K562 (cell line): Measurements from ENCODE around the gene TNIP1. TPM values are rescaled to one million over a fixed set of nuclear protein-coding genes. Genes with fewer than 3 reads are reported as not detected.

ENCODE experiments used
- ATAC-seq: fragments of 200-7000 bp; cut with Tn5 transposase; 3 replicates; pipeline ENCODE4 v1.9.1; 2020; ENCODE audit warnings: moderate library complexity
- Bru-seq: library from RNA; stranded (reverse); fragments of 400-500 nt; gene quantifications from one replicate; lab custom pipeline; 2021; lab: Mats Ljungman, UMichigan
- BruChase-seq, 2 experiments: library from RNA; stranded (reverse); fragments of 400-500 nt; gene quantifications; one replicate each; lab custom pipeline; 2021; lab: Mats Ljungman, UMichigan
- BruUV-seq: library from RNA; stranded (reverse); fragments of 400-500 nt; replicated peaks from 2 replicates; lab custom pipeline; 2021; lab: Mats Ljungman, UMichigan
- CTCF ChIA-PET: fragments of 300-600 bp; formaldehyde crosslinking; extraction: SDS; loops from one replicate; lab custom pipeline; 2021; ENCODE audit warnings: low intra/inter-chr PET ratio; lab: Yijun Ruan, JAX
- POLR2A ChIA-PET: fragments of 300-600, 350-650 bp; sonication (Branson Sonifier 250); formaldehyde crosslinking; extraction: SDS; loops from one replicate; lab custom pipeline; 2021; ENCODE audit warnings: antibody characterized with exemption, inconsistent platforms; lab: Yijun Ruan, JAX
- DNase-seq, 4 experiments: peaks; one replicate each; pipeline versions ENCODE4 v3.0.0 to v3.0.0-alpha.2; 2011 to 2018; ENCODE audit warnings: low spot score in 3 of 4, mixed read lengths in 3 of 4; ENCODE audit errors: extremely low read depth in 1 of 4
- FAIRE-seq: peaks from 2 replicates; lab custom pipeline; 2011; peaks lifted over from hg19 to GRCh38; lab: Jason Lieb, UNC
- H2AFZ ChIP-seq: 2 replicates; pipeline ENCODE4 v1.6.0; 2011; ENCODE audit warnings: low read depth, low read length, control low read depth, inconsistent platforms
- H3K27ac ChIP-seq: fragments of 200-600 bp; 3 replicates; pipeline ENCODE4 v1.8.0; 2011; ENCODE audit warnings: low read depth, mild to moderate bottlenecking, control low read depth, inconsistent platforms, low read length, moderate library complexity, mixed read lengths; ENCODE audit errors: extremely low read depth
- H3K27me3 ChIP-seq, 2 experiments: fragments of 300-600 bp in 1 of 2; 2 replicates in 1 of 2; 3 replicates in 1 of 2; pipeline versions ENCODE4 v1.6.0 to v1.8.0; 2011; ENCODE audit warnings: inconsistent platforms in 2 of 2, low read length in 2 of 2, mild to moderate bottlenecking in 1 of 2, mixed read lengths in 1 of 2, moderate library complexity in 1 of 2; ENCODE audit not compliant: control insufficient read depth in 2 of 2, insufficient read depth in 2 of 2
- H3K36me3 ChIP-seq: fragments of 300-600 bp; 3 replicates; pipeline ENCODE4 v1.8.0; 2011; ENCODE audit warnings: mild to moderate bottlenecking, low read length, inconsistent platforms; ENCODE audit not compliant: control insufficient read depth, insufficient read depth
- H3K4me1 ChIP-seq, 2 experiments: fragments of 200-600 bp in 1 of 2; replicated peaks in 1 of 2; 2 replicates in 1 of 2; 3 replicates in 1 of 2; pipeline versions ENCODE4 v1.5.1 to v1.8.0; 2011; ENCODE audit warnings: inconsistent platforms in 2 of 2, low read length in 2 of 2, mild to moderate bottlenecking in 1 of 2, mixed read lengths in 1 of 2, moderate library complexity in 1 of 2; ENCODE audit not compliant: control insufficient read depth in 2 of 2, insufficient read depth in 2 of 2
- H3K4me2 ChIP-seq: 2 replicates; pipeline ENCODE4 v1.6.1; 2011; ENCODE audit warnings: low read length, control low read depth, inconsistent platforms, mixed read lengths; ENCODE audit not compliant: insufficient read depth
- H3K4me3 ChIP-seq: fragments of 200-600 bp; sonication (generic), shearing (Covaris generic); 2 replicates; pipeline ENCODE4 v1.5.1; 2016; ENCODE audit warnings: control low read depth, inconsistent platforms
- H3K79me2 ChIP-seq: fragments of 200-600 bp; 3 replicates; pipeline ENCODE4 v1.8.0; 2011; ENCODE audit warnings: low read length, inconsistent platforms; ENCODE audit not compliant: control insufficient read depth, insufficient read depth
- H3K9ac ChIP-seq, 2 experiments: 2 replicates each; pipeline versions ENCODE4 v1.6.0 to v1.6.1; 2011; ENCODE audit warnings: low read depth in 2 of 2, low read length in 2 of 2, control low read depth in 1 of 2, inconsistent platforms in 1 of 2, mild to moderate bottlenecking in 1 of 2, mixed read lengths in 1 of 2; ENCODE audit not compliant: insufficient read depth in 1 of 2
- H3K9me1 ChIP-seq: one replicate; pipeline ENCODE4 v1.6.0; 2011; ENCODE audit warnings: inconsistent platforms, mild to moderate bottlenecking, low read length, moderate library complexity; ENCODE audit not compliant: control insufficient read depth, insufficient read depth
- H3K9me3 ChIP-seq: replicated peaks from 2 replicates; pipeline ENCODE4 v1.5.1; 2011; ENCODE audit warnings: low read depth, low read length, inconsistent platforms; ENCODE audit not compliant: control insufficient read depth, insufficient read depth
- H4K20me1 ChIP-seq: replicated peaks from 2 replicates; pipeline ENCODE4 v1.6.1; 2011; ENCODE audit warnings: low read length, inconsistent platforms, mixed read lengths; ENCODE audit not compliant: control insufficient read depth, insufficient read depth
- ARID1B ChIP-seq: fragments of 450-650 bp; IDR thresholded peaks from 2 replicates; pipeline ENCODE4 v1.6.1; 2016; ENCODE audit warnings: antibody characterized with exemption, mild to moderate bottlenecking, inconsistent platforms
- CHD1 ChIP-seq: fragments of 200-600 bp; sonication (generic); IDR thresholded peaks from one replicate; pipeline ENCODE4 v1.6.1; 2012; ENCODE audit warnings: mild to moderate bottlenecking, moderate library complexity, low read length, inconsistent platforms
- E2F3 ChIP-seq: fragments of 250-450 bp; sonication (Bioruptor Pico); IDR thresholded peaks from 2 replicates; pipeline ENCODE4 v1.4.0; 2020; ENCODE audit warnings: mild to moderate bottlenecking
- ERF ChIP-seq: fragments of 450-650 bp; formaldehyde crosslinking; IDR thresholded peaks from 2 replicates; pipeline ENCODE4 v1.4.0; 2020; ENCODE audit warnings: mild to moderate bottlenecking, mixed read lengths
- FOXJ2 ChIP-seq: fragments of 200-800 bp; sonication (Bioruptor generic); IDR thresholded peaks from 2 replicates; pipeline ENCODE4 v1.6.1; 2016; ENCODE audit warnings: missing genetic modification characterization, missing compliant biosample characterization
- MCM3 ChIP-seq: fragments of 450-650 bp; IDR thresholded peaks from 2 replicates; pipeline ENCODE4 v1.6.1; 2016
- MTA3 ChIP-seq: fragments of 450-650 bp; formaldehyde crosslinking; IDR thresholded peaks from 2 replicates; pipeline ENCODE4 v1.6.1; 2017; ENCODE audit warnings: mild to moderate bottlenecking, borderline replicate concordance
- PHF8 ChIP-seq: fragments of 200-600 bp; sonication (generic); IDR thresholded peaks from 2 replicates; pipeline ENCODE4 v1.6.1; 2012; ENCODE audit warnings: mixed run types, mild to moderate bottlenecking, inconsistent platforms, low read length, moderate library complexity, borderline replicate concordance
- RCOR1 ChIP-seq, 2 experiments: IDR thresholded peaks; 2 replicates each; pipeline ENCODE4 v1.6.1; 2012; ENCODE audit warnings: low read depth in 2 of 2, low read length in 2 of 2, borderline replicate concordance in 1 of 2, improper control_type of control experiment in 1 of 2
- SIX5 ChIP-seq, 2 experiments: IDR thresholded peaks; 2 replicates each; pipeline ENCODE4 v1.6.1; 2011; ENCODE audit warnings: low read length in 2 of 2, borderline replicate concordance in 1 of 2, low read depth in 1 of 2, mild to moderate bottlenecking in 1 of 2, moderate library complexity in 1 of 2; ENCODE audit not compliant: insufficient read depth in 1 of 2
- SP1 ChIP-seq: sonication (generic); formaldehyde crosslinking; IDR thresholded peaks from 2 replicates; pipeline ENCODE4 v1.8.1; 2022; ENCODE audit warnings: mild to moderate bottlenecking, missing genetic modification reagents
- SRF ChIP-seq, 2 experiments: fragments of 250-450, 450-650 bp in 1 of 2; sonication (Bioruptor Pico) in 1 of 2; sonication (generic) in 1 of 2; formaldehyde crosslinking; IDR thresholded peaks; 2 replicates each; pipeline versions ENCODE4 v1.5.0 to v1.5.1; 2020 to 2022; ENCODE audit warnings: mild to moderate bottlenecking in 1 of 2, missing genetic modification reagents in 1 of 2
- ZNF507 ChIP-seq: conservative IDR thresholded peaks from 2 replicates; pipeline ENCODE4 v1.6.1; 2017; ENCODE audit warnings: missing genetic modification characterization, missing compliant biosample characterization
- ZNF780A ChIP-seq: fragments of 250-450 bp; sonication (Bioruptor Pico); IDR thresholded peaks from 2 replicates; pipeline ENCODE4 v1.5.0; 2021; ENCODE audit warnings: mild to moderate bottlenecking
- WGBS: fragments of 100-300 bp; shearing (Covaris generic); methylation state at CpG from one replicate; pipeline ENCODE4 v1.1.6; 2016; ENCODE audit warnings: low coverage, mixed read lengths; ENCODE audit not compliant: insufficient coverage; ENCODE audit errors: missing lambda C conversion rate; 5-methylcytosine and 5-hydroxymethylcytosine counted together
- in situ Hi-C: fragments of 300-500 bp; cut with MboI; formaldehyde crosslinking; loops from 4 replicates; pipeline ENCODE4 v1.15.0; 2018; ENCODE audit warnings: inconsistent platforms, mixed read lengths
- intact Hi-C: fragments of 100-400 bp; cut with micrococcal nuclease; formaldehyde crosslinking; loops from 2 replicates; pipeline ENCODE4 v1.14.2; 2022
- long read RNA-seq, 3 experiments: library from polyadenylated mRNA in 2 of 3; library from RNA in 1 of 3; unstranded in 2 of 3; stranded (forward) in 1 of 3; transcript quantifications; one replicate each; pipeline ENCODE4 v2.0.0, GENCODE V29; 2019 to 2022
- polyA minus RNA-seq, 3 experiments: library from RNA; depleted of rRNA, polyadenylated mRNA; stranded (reverse); fragments of >200 nt; gene quantifications; 2 replicates each; pipeline ENCODE4 v1.2.3, GENCODE V29; 2011
- polyA plus RNA-seq, 8 experiments: library from polyadenylated mRNA; depleted of rRNA in 4 of 8; stranded (reverse) in 5 of 8; unstranded in 3 of 8; fragments of >200 nt; fragmentation: Nextera tagmentation in 2 of 8; fragmentation: Illumina TruSeq in 1 of 8; extraction: Ambion mirVana in 2 of 8; extraction: Trizol in 1 of 8; gene quantifications; 2 replicates each; pipeline versions ENCODE4 v1.2.1 to v1.2.3, GENCODE V29; 2011 to 2014; ENCODE audit warnings: inconsistent platforms in 1 of 8, missing spikeins in 1 of 8
- total RNA-seq, 7 experiments: library from RNA; depleted of rRNA in 6 of 7; stranded (reverse); fragments of >200 nt in 6 of 7; fragmentation: Illumina TruSeq in 2 of 7; extraction: Trizol in 2 of 7; gene quantifications; 2 replicates each; pipeline versions ENCODE4 v1.2.1 to v1.2.3, GENCODE V29; 2011 to 2021; ENCODE audit warnings: low replicate concordance in 1 of 7

TNIP1 gene
- total RNA-seq (2011; cell fraction: chromatin; rRNA removed; ENCODE audit: low replicate concordance), result 107 and 139 TPM in 2 replicates
- total RNA-seq (2011; cell fraction: nucleolus; rRNA removed), result 57.9 and 62.4 TPM in 2 replicates
- total RNA-seq (2011; cell fraction: nucleoplasm; rRNA removed), result 79.0 and 111 TPM in 2 replicates
- total RNA-seq (2014; rRNA removed) (40.5 and 41.2 TPM in 2 replicates), total RNA-seq (2014; rRNA removed; fragmentation: Illumina TruSeq; extraction: Trizol) (13.9 and 18.4 TPM in 2 replicates), total RNA-seq (2015; rRNA removed; fragmentation: Illumina TruSeq; extraction: Trizol) (24.1 and 24.5 TPM in 2 replicates), total RNA-seq (2021) (41.0 and 42.6 TPM in 2 replicates), polyA plus RNA-seq (2011; rRNA removed) (26.9 and 35.4 TPM in 2 replicates), polyA plus RNA-seq (2014; fragmentation: Illumina TruSeq; extraction: Trizol) (25.3 and 26.4 TPM in 2 replicates), polyA plus RNA-seq (2014; fragmentation: Nextera tagmentation; extraction: Ambion mirVana) (under 1 TPM; 0.46 to 0.99 TPM), polyA plus RNA-seq (2014; rRNA removed) (24.6 and 33.5 TPM in 2 replicates), polyA minus RNA-seq (2011; rRNA and poly(A)+ RNA removed) (50.2 and 55.3 TPM in 2 replicates), Bru-seq, nascent RNA (percentile 68 among the genes with signal in this experiment), BruChase-seq, experiment 1, labeled RNA remaining after a 2-hour chase (percentile 65 among the genes with signal in this experiment), BruChase-seq, experiment 2, labeled RNA remaining after a 6-hour chase (percentile 64 among the genes with signal in this experiment)
- polyA plus RNA-seq (2011; cell fraction: cytosol; rRNA removed), result 23.2 and 26.3 TPM in 2 replicates
- 43.5 and 44.0 TPM in 2 replicates for polyA plus RNA-seq (2011; cell fraction: nucleus; rRNA removed)
- polyA plus RNA-seq (2012), result 37.0 and 57.9 TPM in 2 replicates
- 31.5 and 54.0 TPM in 2 replicates for polyA minus RNA-seq (2011; cell fraction: cytosol; rRNA and poly(A)+ RNA removed)
- 33.0 and 56.4 TPM in 2 replicates for polyA minus RNA-seq (2011; cell fraction: nucleus; rRNA and poly(A)+ RNA removed)
- long read RNA-seq, experiment 1, transcript TNIP1-211 (18 exons, 2,274 nt), result major isoform, 10 of 33 reads
- long read RNA-seq, experiment 1, partial matches to known transcripts, result 7 of 33 reads
- long read RNA-seq, experiment 1, other reads (novel, unspliced or antisense), result 11 of 33 reads
- long read RNA-seq, experiment 2, transcript TNIP1-215 (6 exons, 1,394 nt), result major isoform, 6 of 79 reads
- long read RNA-seq, experiment 2, partial matches to known transcripts, result 28 of 79 reads
- long read RNA-seq, experiment 2, other reads (novel, unspliced or antisense), result 45 of 79 reads
- long read RNA-seq, experiment 3, partial matches to known transcripts, result 1 of 3 reads
- long read RNA-seq, experiment 3, other reads (novel, unspliced or antisense), result 1 of 3 reads

GRCh38 chr5:151080613-151081430 lies at the start of gene TNIP1:
Gene TNIP1, minus strand, starts transcription at chr5:151081034. Its CDS starts 15,939 bp downstream, at chr5:151065095.
- no peak for FAIRE-seq
- Histone ChIP-seq H3K27me3 (no peaks in the 10 kb centered on the region), H3K9ac (peak within 1 kb of the TSS; percentile 95 to 96), H3K79me2 (peaks cover 62% of the 10 kb centered on the region), H3K9me1 (no peaks in the 10 kb centered on the region), H3K9me3 (no peaks in the 10 kb centered on the region), H3K4me2 (peak within 1 kb of the TSS; percentile 93), H3K36me3 (peaks cover 17% of the 10 kb centered on the region; the same call in 2 of the 3 replicates), H3K4me1 (peaks cover 20 to 24% of the 10 kb centered on the region in 2 experiments; a peak in 4 of 5 replicates), H4K20me1 (peaks cover 4% of the 10 kb centered on the region; the same call in 1 of the 2 replicates), H2AFZ (peak within 1 kb of the TSS; percentile 95), H3K4me3 (peak within 1 kb of the TSS; percentile 92), H3K27ac (peak within 1 kb of the TSS; percentile 95)
- intact Hi-C loops, result loop anchor here (1.0 to 10.0 kb wide), 3 partner anchors 19 to 596 kb away; no protein-coding TSS in a partner anchor
- CTCF ChIA-PET, result no interaction called here
- peak; percentile 98 for ATAC-seq
- WGBS, result under 1% methylated on average over 55 of the region's 86 CpGs
- DNase-seq, result peak; percentile 95 to 100 (median 99)
- POLR2A ChIA-PET, result interaction anchor here (0.6 to 2.6 kb wide), 11 partner anchors 9 to 578 kb away, joined by 3 to 14 read pairs (median 4); partner anchors contain the start of gene ANXA6
- no TSS peak for BruUV-seq
- in situ Hi-C loops, result no loop called here
- TF ChIP-seq MCM3, result no peak
- TF ChIP-seq PHF8, result peak; percentile 86
- peak; percentile 36 for TF ChIP-seq ARID1B
- 0 out of 2 replicates have a peak, but pooled peaks have one; percentile 13 for TF ChIP-seq ERF (CRISPR knock-in tag)
- TF ChIP-seq MTA3, result peak; percentile 68
- peak; percentile 73 for TF ChIP-seq CHD1
- TF ChIP-seq FOXJ2 (tag), result peak; percentile 67; the same call in 1 of the 2 replicates
- TF ChIP-seq ZNF507, result no peak
- TF ChIP-seq SP1, result no peak; the same call in 1 of the 2 replicates
- no peak for TF ChIP-seq ZNF780A
- peak in 1 of 2 experiments; percentile 31; a peak in 1 of 4 replicates for TF ChIP-seq RCOR1 (IDR thresholded peaks at IDR 0.05; ENCODE audit: borderline replicate concordance in 1 of 2, low read depth in 2 of 2, low read length in 2 of 2)
- TF ChIP-seq SRF (CRISPR knock-in tag; IDR thresholded peaks at IDR 0.05), result peak in 1 of 2 experiments; percentile 8; a peak in 1 of 4 replicates
- TF ChIP-seq SIX5 (IDR thresholded peaks at IDR 0.05; ENCODE audit: borderline replicate concordance in 1 of 2, insufficient read depth in 1 of 2, low read depth in 1 of 2, low read length in 2 of 2), result no peak
- TF ChIP-seq E2F3, result 0 out of 2 replicates have a peak, but pooled peaks have one; percentile 4
